OCI-LY7 (cell line): ENCODE results near the gene GAS7. TPM values are rescaled to one million over a fixed set of nuclear protein-coding genes. Genes with fewer than 3 reads are reported as not detected.

Experiments
- BruUV-seq: library from RNA; stranded (reverse); fragments of 400-500 nt; replicated peaks from 2 replicates; lab custom pipeline; 2021; lab: Mats Ljungman, UMichigan
- CTCF ChIA-PET: fragments of 300-600 bp; sonication (Branson Sonifier 250); formaldehyde crosslinking; loops from one replicate; lab custom pipeline; 2022; ENCODE audit warnings: antibody characterized with exemption; ENCODE audit not compliant: unreplicated experiment; lab: Charles Lee
- POLR2A ChIA-PET: fragments of 300-600 bp; sonication (Branson Sonifier 250); formaldehyde crosslinking; loops from one replicate; lab custom pipeline; 2022; ENCODE audit warnings: antibody characterized with exemption; lab: Charles Lee
- DNase-seq: peaks from one replicate; pipeline ENCODE4 v3.0.0-alpha.2; 2015; ENCODE audit warnings: low spot score
- H2AFZ ChIP-seq: fragments of 200-600 bp; sonication (generic), shearing (Covaris generic); 2 replicates; pipeline ENCODE4 v1.6.1; 2014; ENCODE audit warnings: mild to moderate bottlenecking, antibody characterized with exemption, low read length, moderate library complexity
- H3K27ac ChIP-seq: fragments of 200-600 bp; sonication (generic); 2 replicates; pipeline ENCODE4 v1.5.1; 2014; ENCODE audit warnings: mixed run types, low read depth, mild to moderate bottlenecking, moderate library complexity, low read length, inconsistent platforms; ENCODE audit not compliant: poor library complexity, severe bottlenecking
- H3K36me3 ChIP-seq: fragments of 200-600 bp; sonication (generic); 2 replicates; pipeline ENCODE4 v1.6.1; 2014; ENCODE audit warnings: mild to moderate bottlenecking, antibody characterized with exemption, low read length, moderate library complexity, mixed read lengths; ENCODE audit not compliant: insufficient read depth
- H3K4me1 ChIP-seq: fragments of 200-600 bp; sonication (generic); 2 replicates; pipeline ENCODE4 v1.5.1; 2014; ENCODE audit warnings: mild to moderate bottlenecking, low read length; ENCODE audit not compliant: insufficient read depth, poor library complexity, severe bottlenecking
- H3K4me2 ChIP-seq: fragments of 200-600 bp; sonication (generic); 2 replicates; pipeline ENCODE4 v1.6.1; 2014; ENCODE audit warnings: mild to moderate bottlenecking, low read length
- H3K4me3 ChIP-seq: fragments of 200-600 bp; sonication (generic); 2 replicates; pipeline ENCODE4 v1.5.1; 2014; ENCODE audit warnings: mild to moderate bottlenecking, low read depth, low read length; ENCODE audit not compliant: poor library complexity, severe bottlenecking
- H3K79me2 ChIP-seq: fragments of 200-600 bp; sonication (generic); 2 replicates; pipeline ENCODE4 v1.6.1; 2016; ENCODE audit warnings: low read depth, mild to moderate bottlenecking, low read length, moderate library complexity, mixed read lengths; ENCODE audit not compliant: insufficient read depth
- H3K9me2 ChIP-seq: fragments of 200-600 bp; sonication (generic); 2 replicates; pipeline ENCODE4 v1.6.1; 2016; ENCODE audit warnings: mild to moderate bottlenecking, low read length, mixed read lengths; ENCODE audit not compliant: insufficient read depth
- H3K9me3 ChIP-seq: fragments of 200-600 bp; sonication (generic); 2 replicates; pipeline ENCODE4 v1.6.1; 2014; ENCODE audit warnings: mild to moderate bottlenecking, mixed run types, low read length, mixed read lengths
- H4K20me1 ChIP-seq: fragments of 200-600 bp; sonication (generic); 2 replicates; pipeline ENCODE4 v1.6.1; 2014; ENCODE audit warnings: mild to moderate bottlenecking, antibody characterized with exemption, low read length, moderate library complexity, mixed read lengths; ENCODE audit not compliant: insufficient read depth
- CTCF ChIP-seq: fragments of 200-600 bp; sonication (generic); conservative IDR thresholded peaks from 2 replicates; pipeline ENCODE4 v1.5.1; 2014; ENCODE audit warnings: mild to moderate bottlenecking, antibody characterized with exemption, low read length, moderate library complexity, mixed read lengths
- EZH2phosphoT487 ChIP-seq: fragments of 200-600 bp; sonication (generic); IDR thresholded peaks from 2 replicates; pipeline ENCODE4 v1.6.1; 2018; ENCODE audit warnings: low read depth, borderline replicate concordance, mild to moderate bottlenecking, mixed run types, antibody characterized with exemption, low read length, moderate library complexity, mixed read lengths
- intact Hi-C: fragments of 100-400 bp; cut with micrococcal nuclease; formaldehyde crosslinking; loops from one replicate; pipeline ENCODE4 v1.10.0; 2022; ENCODE audit not compliant: unreplicated experiment
- total RNA-seq, 2 experiments: library from RNA; depleted of rRNA in 1 of 2; stranded (reverse); fragments of >200 nt in 1 of 2; shearing (Covaris generic) in 1 of 2; gene quantifications; 2 replicates each; pipeline ENCODE4 v1.2.3, GENCODE V29; 2014 to 2022

Gene GAS7
- total RNA-seq, 2 experiments from 2014 or later = 1.5 TPM; not detected in 1

GRCh38 chr17:10035885-10036284 lies 162.5 kb downstream of the GAS7 start:
- BruUV-seq = no TSS peak
- intact Hi-C loops = no loop called here

GRCh38 chr17:10034719-10035475 lies 163.5 kb downstream of the GAS7 start:
- no peak for DNase-seq
- Histone ChIP-seq H3K9me2 (no peaks in the 10 kb centered on the region), H3K27ac (no peak overlapping the region), H3K4me3 (no peak overlapping the region), H2AFZ (no peak overlapping the region), H3K79me2 (no peaks in the 10 kb centered on the region), H4K20me1 (no peaks in the 10 kb centered on the region), H3K4me2 (no peak overlapping the region), H3K36me3 (no peaks in the 10 kb centered on the region), H3K4me1 (no peaks in the 10 kb centered on the region), H3K9me3 (no peaks in the 10 kb centered on the region)
- CTCF ChIA-PET = no interaction called here
- no TSS peak for BruUV-seq
- POLR2A ChIA-PET = no interaction called here
- intact Hi-C loops = no loop called here
- no peak for TF ChIP-seq EZH2phosphoT487
- TF ChIP-seq CTCF = no peak

More at GRCh38 chr17:10035885-10036284, 162.5 kb downstream of the GAS7 start:
- no peak for TF ChIP-seq EZH2phosphoT487
- no peak for TF ChIP-seq CTCF
- H4K20me1 ChIP-seq = no peaks in the 10 kb centered on the region
- ChIA-PET POLR2A (interaction anchor here (0.7 kb wide), 1 partner anchor 39 kb away, joined by 4 read pairs; no protein-coding TSS in a partner anchor), CTCF (no interaction called here)
- no peaks in the 10 kb centered on the region for H3K79me2 ChIP-seq
- H3K4me3 ChIP-seq = no peak overlapping the region
- H3K36me3 ChIP-seq = no peaks in the 10 kb centered on the region
- H3K27ac ChIP-seq = no peak overlapping the region
- H3K9me3 ChIP-seq = no peaks in the 10 kb centered on the region
- no peak overlapping the region for H2AFZ ChIP-seq
- no peak for DNase-seq
- no peak overlapping the region for H3K4me2 ChIP-seq
- H3K4me1 ChIP-seq = no peaks in the 10 kb centered on the region
- H3K9me2 ChIP-seq = no peaks in the 10 kb centered on the region

GRCh38 chr17:10033959-10034358 lies 164.4 kb downstream of the GAS7 start:
- Histone ChIP-seq H3K4me1 (no peaks in the 10 kb centered on the region), H2AFZ (no peak overlapping the region), H3K9me2 (no peaks in the 10 kb centered on the region), H3K4me2 (no peak overlapping the region), H3K4me3 (no peak overlapping the region), H3K36me3 (no peaks in the 10 kb centered on the region), H3K79me2 (no peaks in the 10 kb centered on the region), H3K27ac (no peak overlapping the region), H4K20me1 (no peaks in the 10 kb centered on the region), H3K9me3 (no peaks in the 10 kb centered on the region)
- intact Hi-C loops = no loop called here
- CTCF ChIA-PET = no interaction called here
- DNase-seq = no peak
- POLR2A ChIA-PET = no interaction called here
- no TSS peak for BruUV-seq
- TF ChIP-seq CTCF (no peak), EZH2phosphoT487 (no peak)
